GM19452 (cell line): Measurements from ENCODE around the gene NOTCH4.
"Not testable (repeated sequence)": the region's sequence is repeated elsewhere in the genome, so short reads cannot be mapped to it uniquely, and the experiment has no call there.

Source experiments
- ATAC-seq: cut with Tn5 transposase; IDR thresholded peaks from one replicate; pipeline ENCODE4 v1.9.1; 2021; ENCODE audit not compliant: unreplicated experiment

Gene NOTCH4

GRCh38 chr6:32223258-32224235 is at the start of gene NOTCH4:
NOTCH4 (minus strand) TSS chr6:32224067; CDS start chr6:32223928, 139 bp downstream.
- no peak for ATAC-seq

- no peak for ATAC-seq
Measured at GRCh38 chr6:32271429-32271828, 47.6 kb upstream of the NOTCH4 start.

GRCh38 chr6:32268459-32268858 is 44.6 kb upstream of the NOTCH4 start:
- not testable (repeated sequence) for ATAC-seq

- ATAC-seq, result no peak
Measured at GRCh38 chr6:32267035-32267434, 43.2 kb upstream of the NOTCH4 start.

- ATAC-seq, result not testable (repeated sequence)
Measured at GRCh38 chr6:32257262-32257661, 33.4 kb upstream of the NOTCH4 start.

GRCh38 chr6:32255199-32256153 is 31.6 kb upstream of the NOTCH4 start:
- no peak for ATAC-seq

- no peak for ATAC-seq
Measured at GRCh38 chr6:32254761-32255198, 30.9 kb upstream of the NOTCH4 start.

GRCh38 chr6:32252331-32253009 is 28.6 kb upstream of the NOTCH4 start:
- no peak for ATAC-seq

GRCh38 chr6:32249262-32249661 is 25.4 kb upstream of the NOTCH4 start:
- ATAC-seq, result no peak

GRCh38 chr6:32247401-32247800 is 23.5 kb upstream of the NOTCH4 start:
- ATAC-seq, result no peak

- no peak for ATAC-seq
Measured at GRCh38 chr6:32244946-32245398, 21.1 kb upstream of the NOTCH4 start.

- no peak for ATAC-seq
Measured at GRCh38 chr6:32244270-32244669, 20.4 kb upstream of the NOTCH4 start.

- ATAC-seq, result not testable (repeated sequence)
Measured at GRCh38 chr6:32242318-32242813, 18.5 kb upstream of the NOTCH4 start.

GRCh38 chr6:32240686-32241085 is 16.8 kb upstream of the NOTCH4 start:
- ATAC-seq, result no peak

- no peak for ATAC-seq
Measured at GRCh38 chr6:32239462-32239861, 15.6 kb upstream of the NOTCH4 start.

GRCh38 chr6:32234934-32235333 is 11.1 kb upstream of the NOTCH4 start:
- no peak for ATAC-seq

GRCh38 chr6:32226434-32226833 is 2.6 kb upstream of the NOTCH4 start:
- ATAC-seq, result no peak

- ATAC-seq, result no peak
Measured at GRCh38 chr6:32224696-32225095, 829 bp upstream of the NOTCH4 start.

GRCh38 chr6:32222333-32223230 is 1.3 kb downstream of the NOTCH4 start:
- ATAC-seq, result no peak
